Lower leg skin (tissue), 4 donors: ENCODE measurements around the gene IQCH. TPM values are rescaled to one million over a fixed set of nuclear protein-coding genes. Genes with fewer than 3 reads are reported as not detected.

Experiments
- DNase-seq, 2 donors: peaks; one replicate each; pipeline ENCODE4 v3.0.0-alpha.2; 2019; ENCODE audit warnings: low spot score in 2 of 2
- H3K4me3 ChIP-seq: fragments of 200-600 bp; sonication (generic); 2 replicates; pipeline ENCODE4 v1.5.1; 2017; ENCODE audit warnings: mild to moderate bottlenecking, low read depth; ENCODE audit not compliant: poor library complexity, severe bottlenecking
- POLR2A ChIP-seq, 2 donors: fragments of 450-650 bp; IDR thresholded peaks; one replicate each; pipeline ENCODE4 v1.6.1; 2016 to 2017; ENCODE audit warnings: antibody characterized with exemption in 2 of 2, mild to moderate bottlenecking in 1 of 2, moderate library complexity in 1 of 2
- WGBS, 2 donors: methylation state at CpG; one replicate each; pipeline ENCODE4 v1.1.5; 2018; 5-methylcytosine and 5-hydroxymethylcytosine counted together
- intact Hi-C: fragments of 100-400 bp; cut with DNase I; formaldehyde crosslinking; loops from one replicate; pipeline ENCODE4 v1.15.0; 2023; ENCODE audit warnings: low total_unique reads
- total RNA-seq, 4 donors: library from RNA; depleted of rRNA; stranded (reverse); fragments of >200 nt; gene quantifications; one replicate each; pipeline ENCODE4 v1.1.0, GENCODE V29; 2016
- TF ChIP-seq, protein P1 (sequence below), 3 donors: fragments of 450-650 bp; IDR thresholded peaks; one replicate each; pipeline ENCODE4 v1.5.1; 2016; ENCODE audit warnings: antibody characterized with exemption in 3 of 3, mild to moderate bottlenecking in 3 of 3, moderate library complexity in 2 of 3

The IQCH gene
- total RNA-seq, 4 donors from 2014 or later, result 0.17 to 1.6 (median 0.94) TPM

GRCh38 chr15:67296188-67296587 lies 41.6 kb downstream of the IQCH start:
- 90 to 96% methylated on average over 5 of the region's 5 CpGs for WGBS, 2 donors
- no peak for DNase-seq
- intact Hi-C loops, result no loop called here
- no peak overlapping the region for H3K4me3 ChIP-seq
- no peak for TF ChIP-seq POLR2A (IDR thresholded peaks at IDR 0.05)
- TF ChIP-seq, protein P1, sequence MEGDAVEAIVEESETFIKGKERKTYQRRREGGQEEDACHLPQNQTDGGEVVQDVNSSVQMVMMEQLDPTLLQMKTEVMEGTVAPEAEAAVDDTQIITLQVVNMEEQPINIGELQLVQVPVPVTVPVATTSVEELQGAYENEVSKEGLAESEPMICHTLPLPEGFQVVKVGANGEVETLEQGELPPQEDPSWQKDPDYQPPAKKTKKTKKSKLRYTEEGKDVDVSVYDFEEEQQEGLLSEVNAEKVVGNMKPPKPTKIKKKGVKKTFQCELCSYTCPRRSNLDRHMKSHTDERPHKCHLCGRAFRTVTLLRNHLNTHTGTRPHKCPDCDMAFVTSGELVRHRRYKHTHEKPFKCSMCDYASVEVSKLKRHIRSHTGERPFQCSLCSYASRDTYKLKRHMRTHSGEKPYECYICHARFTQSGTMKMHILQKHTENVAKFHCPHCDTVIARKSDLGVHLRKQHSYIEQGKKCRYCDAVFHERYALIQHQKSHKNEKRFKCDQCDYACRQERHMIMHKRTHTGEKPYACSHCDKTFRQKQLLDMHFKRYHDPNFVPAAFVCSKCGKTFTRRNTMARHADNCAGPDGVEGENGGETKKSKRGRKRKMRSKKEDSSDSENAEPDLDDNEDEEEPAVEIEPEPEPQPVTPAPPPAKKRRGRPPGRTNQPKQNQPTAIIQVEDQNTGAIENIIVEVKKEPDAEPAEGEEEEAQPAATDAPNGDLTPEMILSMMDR (IDR thresholded peaks at IDR 0.05), result no peak

- TF ChIP-seq, protein P1 (IDR thresholded peaks at IDR 0.05), result no peak
- no peak for TF ChIP-seq POLR2A (IDR thresholded peaks at IDR 0.05)
- WGBS, 2 donors, result 85 to 88% methylated on average over 1 of the region's 1 CpG
- no peak for DNase-seq
- no peak overlapping the region for H3K4me3 ChIP-seq
- intact Hi-C loops, result no loop called here
These were observed 42.1 kb downstream of the IQCH start for GRCh38 chr15:67296684-67297083.

- no peak for DNase-seq
- TF ChIP-seq, protein P1 (IDR thresholded peaks at IDR 0.05), result no peak
- TF ChIP-seq POLR2A (IDR thresholded peaks at IDR 0.05), result no peak
- intact Hi-C loops, result loop anchor here (5.0 kb wide), 1 partner anchor 353 kb away; no protein-coding TSS in a partner anchor
- H3K4me3 ChIP-seq, result no peak overlapping the region
- WGBS, 2 donors, result 88 to 99% methylated on average over 2 of the region's 2 CpGs
These were observed 45.9 kb downstream of the IQCH start for GRCh38 chr15:67300266-67301025.

DNA sequence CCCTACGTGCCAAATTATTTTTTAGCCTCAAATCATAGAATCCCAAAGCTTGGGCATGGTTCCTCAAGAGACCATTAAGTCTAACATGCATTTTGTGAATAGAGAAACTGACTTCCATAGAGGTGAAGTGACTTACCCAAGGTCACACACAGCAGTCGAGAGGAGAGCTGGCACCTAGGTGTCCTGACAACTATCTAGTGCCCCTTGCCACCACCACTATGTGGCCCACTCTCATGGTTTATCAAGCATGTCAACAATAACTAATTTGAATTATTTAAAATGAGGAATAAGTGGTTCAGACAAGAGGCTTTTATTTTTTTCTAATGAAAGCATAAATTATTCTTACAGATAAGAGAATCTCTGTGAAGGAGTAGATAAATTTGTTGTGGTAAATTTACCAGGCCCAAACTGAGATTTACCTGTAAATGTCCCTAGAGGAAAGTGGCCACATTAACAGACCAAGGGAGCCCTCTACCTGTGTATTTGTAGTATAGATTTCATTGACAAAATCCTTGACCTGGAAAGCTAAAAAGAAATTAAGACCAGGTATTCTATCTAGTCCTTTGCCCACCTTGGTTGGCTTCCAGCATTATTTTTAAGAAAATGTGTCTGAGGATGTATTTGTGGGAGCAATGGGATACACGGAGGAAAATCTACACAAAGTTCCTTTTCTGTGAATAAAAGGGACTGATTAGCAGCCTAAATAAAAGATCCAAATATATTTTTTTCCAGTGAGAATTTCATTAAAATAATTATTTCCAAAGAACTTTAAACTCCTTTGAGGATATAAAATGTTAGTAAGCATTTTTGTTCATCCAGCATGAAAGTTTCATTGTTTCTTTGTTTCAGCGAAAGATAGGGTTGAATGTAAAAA lies 49.1 kb downstream of the IQCH start:
- WGBS, 2 donors, result 73 to 78% methylated on average over 4 of the region's 4 CpGs
- intact Hi-C loops, result loop anchor here (5.0 kb wide), 1 partner anchor 356 kb away; no protein-coding TSS in a partner anchor

DNA sequence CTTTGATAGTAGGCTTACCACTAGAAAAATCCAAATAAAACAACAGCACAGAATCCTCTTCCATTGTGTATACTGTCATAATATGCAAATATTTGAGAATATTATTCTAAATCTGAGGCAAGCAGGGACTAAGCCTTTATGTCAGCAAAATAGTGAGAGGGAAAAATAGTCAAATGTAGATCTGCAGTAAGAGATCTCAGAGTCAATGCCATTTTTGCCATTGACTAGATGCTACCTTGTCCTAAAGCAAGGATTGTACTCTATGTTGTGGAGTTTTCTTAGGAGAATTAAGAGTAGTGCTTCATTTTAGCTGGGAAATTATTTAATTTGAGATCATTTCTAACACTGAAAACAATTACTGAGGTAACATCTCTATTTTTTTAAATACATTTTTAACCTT lies 50.2 kb downstream of the IQCH start:
- intact Hi-C loops, result loop anchor here (5.0 kb wide), 1 partner anchor 357 kb away; no protein-coding TSS in a partner anchor
- TF ChIP-seq POLR2A (IDR thresholded peaks at IDR 0.05), result no peak
- TF ChIP-seq, protein P1 (IDR thresholded peaks at IDR 0.05), result no peak
- H3K4me3 ChIP-seq, result no peak overlapping the region

More for the DNA sequence above, 49.1 kb downstream of the IQCH start:
- DNase-seq, result no peak
- TF ChIP-seq, protein P1 (IDR thresholded peaks at IDR 0.05), result no peak
- TF ChIP-seq POLR2A (IDR thresholded peaks at IDR 0.05), result no peak
- no peak overlapping the region for H3K4me3 ChIP-seq

More for the DNA sequence above, 50.2 kb downstream of the IQCH start:
- no peak for DNase-seq
